Sciatic nerve (tissue), 2 donors: ENCODE measurements around the gene KIF22. TPM values are rescaled to one million over a fixed set of nuclear protein-coding genes. Genes with fewer than 3 reads are reported as not detected.
"Not testable (repeated sequence)": the region's sequence is repeated elsewhere in the genome, so short reads cannot be mapped to it uniquely, and the experiment has no call there.

Experiments used
- ATAC-seq: fragments of 200-7000 bp; cut with Tn5 transposase; one replicate; pipeline ENCODE4 v1.9.1; 2020; ENCODE audit warnings: mild to moderate bottlenecking, moderate library complexity
- DNase-seq: peaks from one replicate; pipeline ENCODE4 v3.0.0-alpha.2; 2020; ENCODE audit warnings: low spot score
- intact Hi-C: fragments of 100-400 bp; cut with DNase I; formaldehyde crosslinking; loops from one replicate; pipeline ENCODE4 v1.14.2; 2022
- total RNA-seq: library from RNA; stranded (reverse); fragmentation: NEBNext Ultra II Directional; extraction: Animal tissue kit (Norgen Biotek cat#: 25700); gene quantifications from one replicate; pipeline ENCODE4 v1.2.1, GENCODE V29; 2021
- donor health status: DM: no; HTN: no; CAD: no.
- donor health status: DM: no; HTN: no; CAD: no.

KIF22 gene
- total RNA-seq, 1 donor from 2014 or later = 16.9 TPM

- intact Hi-C loops = loop anchor here (1.0 kb wide), 1 partner anchor 39 kb away; no protein-coding TSS in a partner anchor
- ATAC-seq = no peak
- no peak for DNase-seq
These were observed 27.2 kb upstream of the KIF22 start for GRCh38 chr16:29763326-29763725.

GRCh38 chr16:29765167-29766032 is 25.2 kb upstream of the KIF22 start:
- intact Hi-C loops = no loop called here
- ATAC-seq (no peak), DNase-seq (no peak)

GRCh38 chr16:29766571-29766970 is 24.0 kb upstream of the KIF22 start:
- intact Hi-C loops = no loop called here
- DNase-seq = no peak
- ATAC-seq = no peak

- intact Hi-C loops = no loop called here
- DNase-seq (no peak), ATAC-seq (no peak)
These were observed 23.5 kb upstream of the KIF22 start for GRCh38 chr16:29767062-29767461.

GRCh38 chr16:29769507-29769906 is 21.0 kb upstream of the KIF22 start:
- no peak for ATAC-seq

GRCh38 chr16:29770250-29770929 is 20.2 kb upstream of the KIF22 start:
- DNase-seq (no peak), ATAC-seq (no peak)
- intact Hi-C loops = no loop called here

More at GRCh38 chr16:29769507-29769906, 21.0 kb upstream of the KIF22 start:
- intact Hi-C loops = no loop called here
- DNase-seq = no peak

GRCh38 chr16:29772330-29772729 is 18.2 kb upstream of the KIF22 start:
- intact Hi-C loops, DNase-seq, ATAC-seq: not testable (repeated sequence)

- intact Hi-C loops = no loop called here
- ATAC-seq (no peak), DNase-seq (no peak)
These were observed 15.8 kb upstream of the KIF22 start for GRCh38 chr16:29774730-29775129.

- intact Hi-C loops = no loop called here
- DNase-seq (no peak), ATAC-seq (no peak)
These were observed 14.7 kb upstream of the KIF22 start for GRCh38 chr16:29775742-29776408.

- intact Hi-C loops = no loop called here
- ATAC-seq (no peak), DNase-seq (no peak)
These were observed 12.8 kb upstream of the KIF22 start, which contains the start of gene ZG16 for GRCh38 chr16:29777576-29778350. Gene ZG16 (plus strand): TSS chr16:29778256. CDS start chr16:29779267, 1,011 bp downstream.

GRCh38 chr16:29779474-29779873 is 11.1 kb upstream of the KIF22 start:
- intact Hi-C loops = no loop called here
- ATAC-seq (no peak), DNase-seq (no peak)

- intact Hi-C loops, DNase-seq, ATAC-seq: not testable (repeated sequence)
These were observed 7.2 kb upstream of the KIF22 start for GRCh38 chr16:29783094-29783953.

GRCh38 chr16:29784157-29784556 is 6.4 kb upstream of the KIF22 start:
- ATAC-seq (no peak), DNase-seq (no peak)
- intact Hi-C loops = no loop called here

GRCh38 chr16:29784901-29785500 is 5.5 kb upstream of the KIF22 start:
- DNase-seq = peak; percentile 87
- peak; percentile 88 for ATAC-seq
- intact Hi-C loops = no loop called here

- DNase-seq, intact Hi-C loops, ATAC-seq: not testable (repeated sequence)
These were observed 3.4 kb upstream of the KIF22 start for GRCh38 chr16:29787155-29787554.

GRCh38 chr16:29789775-29790182 is 772 bp upstream of the KIF22 start:
- no peak for DNase-seq
- no peak for ATAC-seq
- intact Hi-C loops = no loop called here
